HG03025 (cell line): ENCODE measurements around the gene MGMT.

Experiments
- ATAC-seq: cut with Tn5 transposase; IDR thresholded peaks from one replicate; pipeline ENCODE4 v1.9.1; 2021; ENCODE audit warnings: mild to moderate bottlenecking, moderate library complexity; ENCODE audit not compliant: unreplicated experiment, low FRiP score

Gene MGMT

DNA sequence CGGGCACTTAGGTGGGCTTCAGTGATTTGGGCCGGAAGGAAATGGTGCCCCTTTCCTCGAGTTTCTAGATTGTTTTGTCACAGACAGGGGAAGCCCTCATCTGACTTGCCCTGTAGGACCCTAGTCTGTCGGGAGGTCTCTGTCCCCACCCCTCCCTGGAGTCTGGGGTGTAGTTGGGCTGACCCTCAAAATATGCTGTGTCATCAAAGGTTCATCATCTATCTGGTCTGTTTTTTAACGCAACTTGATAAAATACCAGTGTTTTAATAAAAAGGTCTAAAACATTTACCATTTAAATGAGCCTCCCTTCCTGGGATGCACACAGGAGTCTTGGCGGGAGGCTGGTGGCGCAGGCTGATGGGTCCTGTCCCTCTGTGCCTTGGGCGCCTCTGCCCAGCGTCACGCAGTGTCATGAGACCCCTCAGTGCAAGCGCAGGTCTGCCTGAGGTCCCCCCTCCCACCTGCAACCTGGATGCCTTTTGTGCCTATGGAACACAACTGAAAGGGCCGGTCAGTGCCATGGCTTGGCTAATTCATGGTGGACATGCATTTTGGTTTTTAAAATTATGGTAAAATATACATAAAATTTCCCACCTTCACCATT lies 146.4 kb downstream of the MGMT start:
- no peak for ATAC-seq

DNA sequence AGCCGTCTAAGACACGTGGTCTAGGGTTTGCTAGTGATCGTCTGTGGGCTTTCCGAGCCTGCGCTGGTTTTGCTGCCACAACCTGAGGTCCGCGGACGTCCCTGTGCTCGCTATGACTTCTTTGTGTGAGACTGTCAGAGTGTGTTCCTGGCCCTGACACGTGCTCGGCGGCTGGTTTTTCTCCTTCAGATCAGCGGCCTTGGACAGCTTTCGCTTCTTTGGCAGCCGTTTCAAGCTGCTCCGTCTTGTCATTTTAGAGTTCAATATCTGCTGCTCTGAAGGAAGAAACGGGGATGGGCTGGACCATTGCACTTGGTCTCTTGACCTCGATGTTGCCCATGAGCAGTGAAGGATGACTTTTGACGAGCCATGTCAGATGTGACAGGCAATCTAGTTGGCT lies 147.3 kb downstream of the MGMT start:
- no peak for ATAC-seq

GRCh38 chr10:129615381-129615780 lies 148.3 kb downstream of the MGMT start:
- no peak for ATAC-seq

GRCh38 chr10:129615921-129616525 lies 149.0 kb downstream of the MGMT start:
- ATAC-seq: no peak

GRCh38 chr10:129617768-129618167 lies 150.7 kb downstream of the MGMT start:
- ATAC-seq: no peak

DNA sequence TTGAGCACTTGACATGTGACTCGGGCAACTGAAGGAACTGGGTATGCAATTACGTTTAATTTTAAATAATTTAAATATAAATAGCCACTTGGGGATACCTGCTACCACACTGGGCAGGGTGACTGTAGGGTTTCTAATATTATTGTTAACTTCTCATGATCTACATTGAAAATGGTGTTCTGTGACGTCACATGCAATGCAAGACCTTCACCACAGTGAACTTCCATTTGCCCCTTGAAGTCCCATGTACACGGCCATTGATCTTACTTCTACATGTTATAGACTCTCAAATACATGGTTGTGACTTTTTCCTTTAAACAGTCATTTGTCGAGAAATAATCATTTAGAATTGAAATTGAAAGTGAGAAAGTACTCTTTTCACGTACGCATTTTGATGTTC lies 154.0 kb downstream of the MGMT start:
- ATAC-seq: no peak

- no peak for ATAC-seq
Measured at GRCh38 chr10:129621693-129622092, 154.7 kb downstream of the MGMT start.

DNA sequence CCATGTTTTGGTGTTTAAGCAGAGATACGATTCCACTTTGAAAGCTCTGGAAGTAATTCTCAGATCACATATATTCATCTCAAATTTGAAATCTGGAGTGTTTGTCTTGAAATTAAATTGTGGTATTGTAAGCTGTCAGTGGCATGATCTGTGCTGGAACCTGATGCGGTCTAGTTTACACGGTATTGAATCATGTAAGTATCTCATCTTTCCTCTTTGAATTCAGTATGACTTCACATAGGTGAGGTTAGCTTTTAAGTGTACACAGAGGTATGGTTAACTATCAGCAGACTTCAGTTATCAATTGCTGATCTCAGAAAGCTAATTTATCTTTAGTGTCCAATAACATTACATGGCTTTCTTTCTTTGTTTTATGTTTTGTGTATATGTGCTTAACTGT lies 155.2 kb downstream of the MGMT start:
- ATAC-seq: no peak

DNA sequence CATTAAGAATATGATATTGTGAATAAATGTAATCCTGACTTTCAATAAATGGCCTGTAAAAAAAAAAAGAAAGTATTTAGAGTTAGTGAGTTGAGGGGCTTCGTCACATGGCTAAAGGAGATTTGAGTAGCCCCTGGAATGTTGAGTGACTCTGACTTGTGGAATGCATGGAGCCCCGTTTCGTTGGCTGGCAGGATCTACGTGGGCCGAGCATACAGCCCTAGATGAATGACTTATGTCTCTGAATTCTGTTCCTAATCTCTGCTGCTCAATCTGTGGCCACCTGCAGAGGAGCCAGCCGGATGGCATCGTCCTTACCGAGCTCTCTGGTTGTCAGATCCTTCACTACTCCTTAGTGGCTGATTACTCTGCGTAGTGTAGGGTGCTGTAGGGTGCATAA lies 155.7 kb downstream of the MGMT start:
- no peak for ATAC-seq

DNA sequence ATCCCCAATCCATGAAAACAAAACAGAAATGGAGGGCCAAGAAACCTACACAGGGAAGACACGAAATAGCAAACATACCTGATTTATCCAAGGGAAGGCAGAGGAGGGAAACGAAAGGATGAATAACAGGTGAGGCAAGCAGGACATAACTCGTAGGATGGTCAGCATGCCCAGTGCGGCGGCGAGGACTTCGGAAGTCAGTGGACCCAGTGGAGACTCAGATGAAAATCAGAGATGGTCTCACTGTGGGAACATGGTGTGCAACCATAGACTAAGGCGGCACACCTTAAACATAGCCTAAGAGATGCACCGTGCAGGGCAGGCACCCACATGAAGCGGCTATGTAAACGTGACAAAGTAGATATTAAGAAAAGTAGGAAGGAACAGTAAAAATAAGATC lies 157.5 kb downstream of the MGMT start:
- ATAC-seq: no peak

DNA sequence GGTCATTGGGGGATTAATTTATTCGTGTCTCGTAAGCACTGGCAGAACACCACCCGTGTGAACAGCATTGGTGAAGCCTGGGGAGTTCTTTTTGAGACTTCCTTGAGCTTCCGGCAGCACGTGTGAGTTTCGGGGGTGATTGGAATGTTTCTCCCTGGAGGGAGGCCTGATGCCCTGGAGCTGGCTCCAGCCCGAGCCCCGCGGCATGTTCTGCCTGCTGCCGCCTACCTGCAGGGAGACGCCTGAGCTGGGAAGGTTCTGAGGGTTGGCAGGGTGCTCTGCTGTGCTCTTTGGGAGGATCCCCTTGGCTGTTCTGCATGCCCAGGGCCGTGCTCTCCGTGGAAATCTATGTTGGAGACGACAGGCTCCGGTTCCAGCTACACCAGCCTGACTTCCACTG lies 159.3 kb downstream of the MGMT start:
- no peak for ATAC-seq

DNA sequence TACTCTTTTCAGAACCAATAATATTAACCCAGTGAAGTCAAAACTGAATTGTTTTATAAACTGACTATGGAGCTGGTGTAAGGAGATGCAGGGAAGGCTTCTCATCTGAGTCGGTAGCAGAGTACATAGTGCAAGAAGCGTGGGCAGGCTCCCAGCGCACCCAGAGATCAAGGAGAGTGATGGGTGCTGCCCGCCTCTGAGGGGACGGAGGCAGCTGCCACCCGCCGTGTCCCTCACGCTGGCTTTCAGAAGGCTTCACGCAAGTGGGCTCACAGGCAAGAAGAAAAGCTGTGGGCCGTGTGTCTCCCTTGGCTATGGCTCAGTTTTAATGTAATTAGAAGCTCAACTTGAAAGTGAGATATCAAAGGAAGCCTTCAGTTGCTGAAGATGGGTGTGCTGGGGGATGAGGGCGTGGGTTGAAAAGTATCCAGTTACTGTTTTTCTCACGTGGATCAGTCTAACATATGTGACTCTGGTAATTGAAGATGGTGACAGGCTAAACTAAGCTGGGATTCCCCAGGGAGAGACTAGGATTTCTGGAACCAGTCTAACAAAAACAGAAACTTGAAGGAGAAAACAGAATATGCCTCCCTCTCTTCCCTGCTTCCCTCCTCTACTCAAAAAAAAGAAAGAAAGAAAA lies 159.9 kb downstream of the MGMT start:
- no peak for ATAC-seq

GRCh38 chr10:129627442-129627841 lies 160.4 kb downstream of the MGMT start:
- no peak for ATAC-seq

DNA sequence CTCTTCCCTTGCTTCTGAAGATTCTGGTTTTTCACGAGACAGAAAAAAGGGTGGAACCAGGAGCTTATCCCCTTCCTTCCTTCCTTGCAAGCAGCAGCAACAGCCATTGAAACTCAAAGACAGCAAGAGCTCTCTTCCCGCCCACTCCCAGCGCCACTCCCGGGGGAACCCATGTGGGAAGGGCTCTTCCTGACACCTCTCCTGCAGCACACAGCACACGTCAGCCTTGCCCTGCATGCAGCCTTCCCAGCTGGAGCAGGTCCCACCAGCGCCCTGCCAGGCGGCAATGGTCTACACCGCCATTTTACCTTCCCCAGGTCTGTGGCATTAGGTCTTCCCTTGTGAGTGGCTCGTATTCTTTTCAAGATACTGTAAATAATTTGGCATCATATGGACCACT lies 161.8 kb downstream of the MGMT start:
- no peak for ATAC-seq

DNA sequence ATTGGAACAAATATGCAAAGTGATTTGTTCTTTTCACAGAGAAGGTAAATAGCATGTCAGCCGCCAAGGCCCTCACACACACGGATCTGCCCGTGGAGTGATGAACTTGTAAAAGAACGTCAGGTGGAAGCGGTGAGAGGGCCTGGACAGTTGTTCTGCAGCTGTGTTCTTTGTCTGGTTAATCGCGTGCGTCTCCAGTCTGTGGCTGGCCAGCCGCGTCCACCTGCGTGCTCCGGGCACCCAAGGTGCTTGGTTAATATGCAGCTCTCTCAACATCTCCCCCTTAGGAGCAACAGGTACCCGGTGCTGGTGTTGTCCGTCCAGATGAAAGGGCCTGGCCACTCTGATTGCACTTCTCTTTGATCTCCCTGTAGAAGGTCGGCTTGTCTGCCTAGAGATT lies 162.9 kb downstream of the MGMT start:
- ATAC-seq: no peak

- ATAC-seq: no peak
Measured at GRCh38 chr10:129631006-129631405, 164.0 kb downstream of the MGMT start.

DNA sequence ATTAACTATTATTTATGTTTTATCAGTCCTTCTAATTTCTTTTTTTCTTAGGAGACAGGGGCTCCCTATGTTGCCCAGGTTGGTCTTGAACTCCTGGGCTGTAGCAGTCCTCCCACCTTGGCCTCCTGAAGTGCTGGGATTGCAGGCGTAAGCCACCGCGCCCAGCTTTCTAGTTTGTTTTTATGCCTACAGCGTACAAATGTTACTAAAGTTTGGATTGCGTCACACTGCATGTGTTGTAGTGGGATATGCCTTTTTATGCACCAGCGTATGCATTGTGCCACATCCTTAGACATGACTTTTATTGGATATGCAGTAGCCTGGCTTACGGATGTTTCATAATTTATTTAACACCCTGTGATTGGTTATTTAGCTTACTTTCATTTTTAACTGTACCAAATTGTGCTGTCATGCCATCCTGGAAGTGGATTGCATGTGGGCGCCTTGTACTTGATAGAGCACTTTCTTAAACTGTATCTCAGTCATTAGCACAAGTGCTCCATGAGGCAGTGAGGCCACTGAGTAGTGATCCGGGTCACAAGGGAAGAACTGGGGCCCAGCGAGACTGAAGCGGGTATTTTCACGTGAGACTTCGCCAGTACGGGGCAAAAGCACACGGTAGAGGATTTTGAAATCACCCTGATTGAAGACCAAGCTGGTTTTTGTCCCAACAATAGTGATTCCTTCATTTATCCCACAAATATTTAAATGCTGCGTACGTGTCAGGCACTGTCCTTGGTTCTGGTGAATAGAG lies 165.0 kb downstream of the MGMT start:
- no peak for ATAC-seq

- ATAC-seq: no peak
Measured at GRCh38 chr10:129637010-129637409, 170.0 kb downstream of the MGMT start.

GRCh38 chr10:129637846-129638245 lies 170.8 kb downstream of the MGMT start:
- no peak for ATAC-seq

DNA sequence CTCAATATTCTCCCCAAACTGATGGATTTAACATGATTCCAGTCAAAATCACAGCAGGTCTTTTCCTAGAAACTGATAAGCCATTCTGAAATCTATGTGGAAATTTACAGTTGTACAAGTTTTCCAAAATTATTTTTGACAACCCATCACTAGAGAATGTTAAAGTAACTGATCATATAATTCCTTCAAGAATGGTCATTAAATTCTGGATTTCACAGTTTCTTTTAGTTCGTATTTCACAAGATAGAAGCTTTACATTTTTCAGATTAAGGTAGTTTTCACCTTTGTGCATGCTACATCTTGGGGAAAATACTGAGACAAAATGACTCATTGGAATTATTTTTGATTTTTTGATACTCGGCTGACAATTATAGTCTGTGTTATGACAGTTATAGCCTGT lies 174.3 kb downstream of the MGMT start:
- ATAC-seq: no peak

DNA sequence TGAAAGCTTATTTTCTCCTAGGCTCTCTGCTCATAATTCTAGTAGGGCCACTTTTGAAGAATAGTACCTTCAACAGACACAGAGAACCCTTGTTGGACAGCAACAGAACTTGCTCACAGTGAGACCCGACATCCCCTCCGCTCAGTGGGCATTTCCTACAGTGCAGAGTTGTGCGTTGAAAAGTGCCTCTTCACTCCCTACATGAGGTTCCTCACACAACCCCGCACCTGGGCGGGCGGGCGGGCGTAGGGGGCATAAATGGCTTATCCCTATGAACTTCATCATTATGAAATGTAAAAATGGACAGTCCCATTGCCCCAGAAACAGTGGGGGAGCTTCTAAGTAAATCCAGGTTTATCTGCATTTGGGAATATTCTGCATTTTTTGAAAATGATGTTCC lies 174.9 kb downstream of the MGMT start:
- no peak for ATAC-seq

DNA sequence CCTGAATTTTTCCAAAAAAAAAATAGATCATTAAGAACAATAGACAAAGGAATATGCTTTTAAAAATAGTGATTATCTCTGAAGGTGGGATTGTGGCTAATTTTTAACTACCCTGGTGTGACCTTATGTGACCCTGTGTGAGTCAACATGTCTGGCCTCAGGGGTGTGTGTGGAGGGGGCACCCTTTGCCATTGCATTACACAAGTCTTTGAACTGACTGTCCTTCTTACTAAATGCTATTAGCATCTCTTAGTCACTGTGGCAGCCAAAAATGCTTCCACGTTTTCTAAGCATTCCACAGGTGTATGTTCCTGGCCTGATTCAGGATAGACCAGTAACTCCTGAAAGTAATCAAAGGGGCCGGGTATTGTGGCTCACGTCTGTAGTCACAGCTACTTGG lies 175.4 kb downstream of the MGMT start:
- no peak for ATAC-seq
